ENCODE results near the gene ABCF2. TPM values are rescaled to one million over a fixed set of nuclear protein-coding genes. Genes with fewer than 3 reads are reported as not detected.

The ABCF2 gene
- total RNA-seq (10 to 100 TPM; 11.2 to 15.6 TPM), polyA plus RNA-seq (1 to 10 TPM; 6.3 to 9.9 TPM)

- peaks cover 0 to 34% (median 24%) of the 10 kb centered on the region in 4 donors for H3K4me1 ChIP-seq (ENCODE audit: control insufficient read depth in 4 of 4, insufficient read depth in 4 of 4, low read length in 3 of 4)
- H3K4me3 ChIP-seq (ENCODE audit: low read depth in 1 of 3, low read length in 3 of 3), result peak within 1 kb of the TSS; percentile 81 to 95 (median 90)
- H3K36me3 ChIP-seq (ENCODE audit: control insufficient read depth in 4 of 4, insufficient read depth in 3 of 4, low read depth in 1 of 4, low read length in 3 of 4), result peaks cover 7 to 27% (median 18%) of the 10 kb centered on the region in 4 donors
- under 1% methylated on average over 68 of the region's 68 CpGs for WGBS
- no peaks in the 10 kb centered on the region for H3K9me3 ChIP-seq (ENCODE audit: control insufficient read depth in 4 of 4, low read length in 3 of 4)
- DNase-seq (ENCODE audit: low spot score), result peak; percentile 98
- TF ChIP-seq NR2F2 (IDR thresholded peaks at IDR 0.05) (no peak), HNF4G (IDR thresholded peaks at IDR 0.05) (peak; percentile 80), EGR1 (IDR thresholded peaks at IDR 0.05; ENCODE audit: low read depth in 2 of 2) (peak in 1 of 2 donors; percentile 81), FOXA1 (IDR thresholded peaks at IDR 0.05) (no peak), YY1 (IDR thresholded peaks at IDR 0.05) (peak; percentile 82), RXRA (IDR thresholded peaks at IDR 0.05) (peak; percentile 53 to 79), MAX (IDR thresholded peaks at IDR 0.05) (peak; percentile 95), REST (IDR thresholded peaks at IDR 0.05) (peak; percentile 64), FOXA2 (IDR thresholded peaks at IDR 0.05) (no peak), SP1 (IDR thresholded peaks at IDR 0.05) (peak; percentile 96), ATF3 (IDR thresholded peaks at IDR 0.05) (no peak), CTCF (IDR thresholded peaks at IDR 0.05; ENCODE audit: low read depth, low read length, missing input control) (no peak), TAF1 (conservative IDR thresholded peaks at IDR 0.05) (peak; percentile 65), JUND (IDR thresholded peaks at IDR 0.05) (peak; percentile 36 to 85), ZBTB33 (IDR thresholded peaks at IDR 0.05) (peak; percentile 95), RAD21 (IDR thresholded peaks at IDR 0.05) (peak in 1 of 2 donors; percentile 23), HNF4A (conservative IDR thresholded peaks at IDR 0.05) (peak; percentile 85 to 92), GABPA (IDR thresholded peaks at IDR 0.05 in 1 of 2, conservative IDR thresholded peaks at IDR 0.05 in 1 of 2) (peak in 1 of 2 donors; percentile 77)
- no peaks in the 10 kb centered on the region for H3K27me3 ChIP-seq (ENCODE audit: control insufficient read depth in 4 of 4, insufficient read depth in 4 of 4, low read length in 3 of 4)
- H3K27ac ChIP-seq (ENCODE audit: low read depth in 1 of 2, low read length in 2 of 2), result peak within 1 kb of the TSS; percentile 48 to 60
- peak within 1 kb of the TSS; percentile 62 to 73 for H3K9ac ChIP-seq (ENCODE audit: low read depth in 1 of 2, low read length in 2 of 2)
These were observed at the start of gene ABCF2 for GRCh38 chr7:151226875-151227782. Gene ABCF2 (minus strand): TSS chr7:151227205. CDS start chr7:151226458, 747 bp downstream.
